ENCODE measurements around the gene PRDM11.

Gene PRDM11

DNA sequence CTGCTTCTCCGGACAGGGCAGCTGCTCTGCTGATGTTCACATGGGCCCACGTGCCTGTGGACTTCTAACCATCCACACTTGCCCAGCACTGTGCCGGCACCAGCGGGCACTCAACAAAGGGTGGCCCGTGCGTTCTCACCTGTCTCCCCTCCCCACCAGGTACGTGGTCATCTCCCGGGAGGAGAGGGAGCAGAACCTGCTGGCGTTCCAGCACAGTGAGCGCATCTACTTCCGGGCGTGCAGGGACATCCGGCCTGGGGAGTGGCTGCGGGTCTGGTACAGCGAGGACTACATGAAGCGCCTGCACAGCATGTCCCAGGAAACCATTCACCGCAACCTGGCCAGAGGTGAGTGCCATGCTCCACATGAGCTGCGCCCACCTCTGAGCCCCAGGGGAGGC is 73.0 kb downstream of the PRDM11 start:
- no peak for TF ChIP-seq CTCF (IDR thresholded peaks at IDR 0.05; ENCODE audit: control insufficient read depth, insufficient read depth, low read depth, low read length, missing control alignments)
- no peak overlapping the region for H3K4me3 ChIP-seq (ENCODE audit: control insufficient read depth, low read depth, low read length)
- no peak for DNase-seq (ENCODE audit: low read depth)

- no peak overlapping the region for H3K4me3 ChIP-seq (ENCODE audit: control insufficient read depth, low read depth, low read length)
- no peak for DNase-seq (ENCODE audit: low read depth)
- no peak for TF ChIP-seq CTCF (IDR thresholded peaks at IDR 0.05; ENCODE audit: control insufficient read depth, insufficient read depth, low read depth, low read length, missing control alignments)
Observed at GRCh38 chr11:45223496-45223895, 77.1 kb downstream of the PRDM11 start.

DNA sequence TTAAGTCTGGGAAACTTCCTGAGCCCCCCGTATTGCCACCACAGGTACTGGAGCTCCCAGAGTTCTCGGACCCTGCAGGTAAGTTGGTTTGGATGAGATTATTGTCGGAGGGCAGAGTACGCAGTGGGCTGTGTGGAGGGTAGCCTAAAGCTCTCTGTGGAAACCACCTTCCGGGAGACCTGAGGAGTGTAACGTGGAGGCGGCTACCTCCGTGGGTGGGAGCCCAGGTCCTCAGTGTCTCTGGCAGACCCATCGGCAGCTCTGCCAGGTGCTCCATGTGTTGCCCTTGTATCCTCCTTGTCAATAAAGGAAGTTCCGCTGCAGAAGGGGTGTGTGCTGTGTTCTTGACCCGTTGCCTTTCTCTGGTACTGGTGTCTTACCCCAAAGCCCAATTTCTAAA is 78.3 kb downstream of the PRDM11 start:
- TF ChIP-seq CTCF (IDR thresholded peaks at IDR 0.05; ENCODE audit: control insufficient read depth, insufficient read depth, low read depth, low read length, missing control alignments), result no peak
- H3K4me3 ChIP-seq (ENCODE audit: control insufficient read depth, low read depth, low read length), result no peak overlapping the region
- no peak for DNase-seq (ENCODE audit: low read depth)

- DNase-seq (ENCODE audit: low read depth), result no peak
- no peak for TF ChIP-seq CTCF (IDR thresholded peaks at IDR 0.05; ENCODE audit: control insufficient read depth, insufficient read depth, low read depth, low read length, missing control alignments)
Observed at GRCh38 chr11:45225277-45225676, 78.8 kb downstream of the PRDM11 start.

DNA sequence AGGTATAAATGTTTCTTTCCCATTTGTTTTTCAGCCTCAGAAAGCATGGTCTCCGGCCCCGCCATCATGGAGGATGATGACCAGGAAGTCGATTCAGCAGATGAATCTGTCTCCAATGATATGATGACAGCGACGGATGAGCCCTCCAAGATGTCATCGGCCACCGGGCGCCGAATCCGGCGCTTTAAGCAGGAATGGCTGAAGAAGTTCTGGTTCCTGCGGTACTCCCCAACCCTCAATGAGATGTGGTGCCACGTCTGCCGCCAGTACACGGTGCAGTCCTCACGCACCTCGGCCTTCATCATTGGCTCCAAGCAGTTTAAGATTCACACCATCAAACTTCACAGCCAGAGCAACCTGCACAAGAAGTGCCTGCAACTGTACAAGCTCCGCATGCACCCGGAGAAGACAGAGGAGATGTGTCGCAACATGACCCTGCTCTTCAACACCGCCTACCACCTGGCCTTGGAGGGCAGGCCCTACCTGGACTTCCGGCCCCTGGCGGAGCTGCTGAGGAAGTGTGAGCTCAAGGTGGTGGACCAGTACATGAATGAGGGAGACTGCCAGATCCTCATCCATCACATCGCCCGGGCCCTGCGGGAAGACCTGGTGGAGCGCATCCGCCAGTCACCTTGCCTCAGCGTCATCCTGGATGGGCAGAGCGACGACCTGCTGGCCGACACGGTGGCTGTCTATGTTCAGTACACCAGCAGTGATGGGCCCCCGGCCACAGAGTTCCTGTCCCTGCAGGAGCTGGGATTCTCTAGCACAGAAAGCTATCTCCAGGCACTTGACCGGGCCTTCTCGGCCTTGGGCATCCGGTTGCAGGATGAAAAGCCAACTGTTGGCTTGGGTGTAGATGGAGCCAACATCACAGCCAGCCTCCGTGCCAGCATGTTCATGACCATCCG is 79.8 kb downstream of the PRDM11 start:
- no peak for DNase-seq (ENCODE audit: low read depth)
- TF ChIP-seq CTCF (IDR thresholded peaks at IDR 0.05; ENCODE audit: control insufficient read depth, insufficient read depth, low read depth, low read length, missing control alignments), result no peak
- no peak overlapping the region for H3K4me3 ChIP-seq (ENCODE audit: control insufficient read depth, low read depth, low read length)

More at GRCh38 chr11:45225277-45225676, 78.8 kb downstream of the PRDM11 start:
- H3K4me3 ChIP-seq (ENCODE audit: control insufficient read depth, low read depth, low read length), result no peak overlapping the region

DNA sequence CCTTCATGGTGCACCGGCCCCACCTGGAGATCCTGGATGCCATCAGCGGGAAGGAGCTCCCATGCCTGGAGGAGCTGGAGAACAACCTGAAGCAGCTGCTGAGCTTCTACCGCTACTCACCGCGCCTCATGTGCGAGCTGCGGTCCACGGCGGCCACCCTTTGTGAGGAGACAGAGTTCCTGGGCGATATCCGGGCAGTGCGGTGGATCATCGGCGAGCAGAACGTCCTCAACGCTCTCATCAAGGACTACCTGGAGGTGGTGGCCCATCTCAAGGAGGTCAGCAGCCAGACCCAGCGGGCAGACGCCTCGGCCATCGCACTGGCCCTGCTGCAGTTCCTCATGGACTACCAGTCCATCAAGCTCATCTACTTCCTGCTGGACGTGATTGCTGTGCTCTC is 80.5 kb downstream of the PRDM11 start:
- no peak for DNase-seq (ENCODE audit: low read depth)
- no peak for TF ChIP-seq CTCF (IDR thresholded peaks at IDR 0.05; ENCODE audit: control insufficient read depth, insufficient read depth, low read depth, low read length, missing control alignments)
- H3K4me3 ChIP-seq (ENCODE audit: control insufficient read depth, low read depth, low read length), result no peak overlapping the region
